ENCODE data around the gene ARPC2. TPM values are rescaled to one million over a fixed set of nuclear protein-coding genes. Genes with fewer than 3 reads are reported as not detected.

Gene ARPC2
- total and polyA plus RNA-seq, 2 of the 13 experiments (the other 11 are each of a cell fraction or from before 2014, with no cell fraction given) = 168 to 303 TPM

DNA sequence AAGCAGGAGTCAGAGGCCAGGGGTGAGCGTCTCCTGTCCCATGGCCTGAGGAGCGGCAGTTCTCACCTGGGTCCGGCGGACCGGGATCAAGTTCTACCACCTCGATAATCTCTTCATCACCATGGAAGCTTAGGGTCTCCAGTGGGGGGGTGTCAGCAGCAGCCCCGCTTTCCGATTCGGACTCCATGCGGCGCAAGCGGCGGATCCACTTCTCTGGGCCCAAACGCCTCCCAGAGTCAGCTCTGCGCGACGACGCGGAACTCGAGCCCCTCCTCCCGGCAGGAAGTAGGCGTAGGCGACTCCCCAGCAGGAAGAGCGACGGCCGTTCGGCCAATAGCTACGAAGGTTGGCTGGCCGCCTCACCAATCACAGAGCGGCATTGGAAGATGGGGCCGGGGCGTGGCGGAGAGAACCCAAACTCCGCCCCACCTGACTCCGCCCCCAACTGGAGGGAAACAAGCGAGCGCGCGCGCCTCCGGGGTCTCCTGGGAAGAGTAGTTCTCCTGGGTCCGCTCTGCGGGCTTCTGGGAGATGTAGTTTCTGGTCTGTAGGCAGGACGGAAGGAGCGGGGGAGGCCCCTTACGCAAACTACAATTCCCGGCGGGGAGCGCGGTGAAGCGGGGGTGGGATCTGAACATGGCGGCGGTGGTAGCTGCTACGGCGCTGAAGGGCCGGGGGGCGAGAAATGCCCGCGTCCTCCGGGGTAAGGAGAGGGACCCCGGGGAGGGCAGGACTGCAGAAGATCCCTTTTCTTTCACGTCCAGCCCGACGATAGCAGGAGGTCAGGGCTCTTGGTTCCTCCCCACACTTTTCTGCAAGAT lies 53.1 kb downstream of the ARPC2 start, which contains the start of the genes AAMP and PNKD (continued):
- TF ChIP-seq, protein P1, sequence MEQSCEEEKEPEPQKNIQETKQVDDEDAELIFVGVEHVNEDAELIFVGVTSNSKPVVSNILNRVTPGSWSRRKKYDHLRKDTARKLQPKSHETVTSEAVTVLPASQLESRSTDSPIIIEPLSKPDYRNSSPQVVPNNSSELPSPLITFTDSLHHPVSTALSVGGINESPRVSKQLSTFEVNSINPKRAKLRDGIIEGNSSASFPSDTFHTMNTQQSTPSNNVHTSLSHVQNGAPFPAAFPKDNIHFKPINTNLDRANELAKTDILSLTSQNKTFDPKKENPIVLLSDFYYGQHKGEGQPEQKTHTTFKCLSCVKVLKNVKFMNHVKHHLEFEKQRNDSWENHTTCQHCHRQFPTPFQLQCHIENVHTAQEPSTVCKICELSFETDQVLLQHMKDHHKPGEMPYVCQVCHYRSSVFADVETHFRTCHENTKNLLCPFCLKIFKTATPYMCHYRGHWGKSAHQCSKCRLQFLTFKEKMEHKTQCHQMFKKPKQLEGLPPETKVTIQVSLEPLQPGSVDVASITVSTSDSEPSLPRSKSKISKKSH (CRISPR knock-in tag; IDR thresholded peaks at IDR 0.05; ENCODE audit: borderline replicate concordance) = no peak
- TF ChIP-seq, protein P2, sequence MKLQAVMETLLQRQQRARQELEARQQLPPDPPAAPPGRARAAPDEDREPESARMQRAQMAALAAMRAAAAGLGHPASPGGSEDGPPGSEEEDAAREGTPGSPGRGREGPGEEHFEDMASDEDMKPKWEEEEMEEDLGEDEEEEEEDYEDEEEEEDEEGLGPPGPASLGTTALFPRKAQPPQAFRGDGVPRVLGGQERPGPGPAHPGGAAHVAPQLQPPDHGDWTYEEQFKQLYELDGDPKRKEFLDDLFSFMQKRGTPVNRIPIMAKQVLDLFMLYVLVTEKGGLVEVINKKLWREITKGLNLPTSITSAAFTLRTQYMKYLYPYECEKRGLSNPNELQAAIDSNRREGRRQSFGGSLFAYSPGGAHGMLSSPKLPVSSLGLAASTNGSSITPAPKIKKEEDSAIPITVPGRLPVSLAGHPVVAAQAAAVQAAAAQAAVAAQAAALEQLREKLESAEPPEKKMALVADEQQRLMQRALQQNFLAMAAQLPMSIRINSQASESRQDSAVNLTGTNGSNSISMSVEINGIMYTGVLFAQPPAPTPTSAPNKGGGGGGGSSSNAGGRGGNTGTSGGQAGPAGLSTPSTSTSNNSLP (IDR thresholded peaks at IDR 0.05; ENCODE audit: low read depth, low read length) = no peak
- TF ChIP-seq, protein P3, sequence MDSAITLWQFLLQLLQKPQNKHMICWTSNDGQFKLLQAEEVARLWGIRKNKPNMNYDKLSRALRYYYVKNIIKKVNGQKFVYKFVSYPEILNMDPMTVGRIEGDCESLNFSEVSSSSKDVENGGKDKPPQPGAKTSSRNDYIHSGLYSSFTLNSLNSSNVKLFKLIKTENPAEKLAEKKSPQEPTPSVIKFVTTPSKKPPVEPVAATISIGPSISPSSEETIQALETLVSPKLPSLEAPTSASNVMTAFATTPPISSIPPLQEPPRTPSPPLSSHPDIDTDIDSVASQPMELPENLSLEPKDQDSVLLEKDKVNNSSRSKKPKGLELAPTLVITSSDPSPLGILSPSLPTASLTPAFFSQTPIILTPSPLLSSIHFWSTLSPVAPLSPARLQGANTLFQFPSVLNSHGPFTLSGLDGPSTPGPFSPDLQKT (CRISPR knock-in tag; IDR thresholded peaks at IDR 0.05; ENCODE audit: borderline replicate concordance) = peak; percentile 81; the same call in 1 of the 2 replicates
- TF ChIP-seq MYNN (CRISPR knock-in tag; IDR thresholded peaks at IDR 0.05; ENCODE audit: low read depth) = no peak
- TF ChIP-seq ZSCAN20 (CRISPR knock-in tag; IDR thresholded peaks at IDR 0.05; ENCODE audit: borderline replicate concordance) = peak; percentile 73; the same call in 1 of the 2 replicates
- peak; percentile 90 for TF ChIP-seq ATF1 (CRISPR knock-in tag; IDR thresholded peaks at IDR 0.05)
- no peak for TF ChIP-seq SMC3 (IDR thresholded peaks at IDR 0.05; ENCODE audit: low read length)
- TF ChIP-seq, protein P4, sequence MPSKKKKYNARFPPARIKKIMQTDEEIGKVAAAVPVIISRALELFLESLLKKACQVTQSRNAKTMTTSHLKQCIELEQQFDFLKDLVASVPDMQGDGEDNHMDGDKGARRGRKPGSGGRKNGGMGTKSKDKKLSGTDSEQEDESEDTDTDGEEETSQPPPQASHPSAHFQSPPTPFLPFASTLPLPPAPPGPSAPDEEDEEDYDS (CRISPR knock-in tag; IDR thresholded peaks at IDR 0.05) = peak; percentile 78
- peak; percentile 75 for TF ChIP-seq ZNF768 (CRISPR knock-in tag; IDR thresholded peaks at IDR 0.05)
- TF ChIP-seq ZFY (CRISPR knock-in tag; IDR thresholded peaks at IDR 0.05) = peak; percentile 97
- TF ChIP-seq CEBPG (CRISPR knock-in tag; IDR thresholded peaks at IDR 0.05) = peak; percentile 47
- TF ChIP-seq, protein P5, sequence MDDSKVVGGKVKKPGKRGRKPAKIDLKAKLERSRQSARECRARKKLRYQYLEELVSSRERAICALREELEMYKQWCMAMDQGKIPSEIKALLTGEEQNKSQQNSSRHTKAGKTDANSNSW (CRISPR knock-in tag; IDR thresholded peaks at IDR 0.05; ENCODE audit: borderline replicate concordance) = no peak
- TF ChIP-seq TP53 (CRISPR knock-in tag; conservative IDR thresholded peaks at IDR 0.05) = peak; percentile 81; the same call in 1 of the 2 replicates
- 0 out of 2 replicates have a peak, but pooled peaks have one; percentile 15 for TF ChIP-seq MZF1 (CRISPR knock-in tag; IDR thresholded peaks at IDR 0.05; ENCODE audit: borderline replicate concordance)
- no peak; the same call in 1 of the 2 replicates for TF ChIP-seq ZNF33A (CRISPR knock-in tag; IDR thresholded peaks at IDR 0.05; ENCODE audit: borderline replicate concordance)
- TF ChIP-seq ZSCAN21 (CRISPR knock-in tag; IDR thresholded peaks at IDR 0.05; ENCODE audit: borderline replicate concordance) = peak; percentile 79; the same call in 1 of the 2 replicates
- peak; percentile 42; the same call in 1 of the 2 replicates for TF ChIP-seq SOX5 (CRISPR knock-in tag; IDR thresholded peaks at IDR 0.05; ENCODE audit: borderline replicate concordance)
- TF ChIP-seq TSC22D2 (CRISPR knock-in tag; IDR thresholded peaks at IDR 0.05; ENCODE audit: borderline replicate concordance) = peak; percentile 3
- TF ChIP-seq AGO1 (IDR thresholded peaks at IDR 0.05; ENCODE audit: low read depth, low read length, poor library complexity, severe bottlenecking) = peak; percentile 31
- TF ChIP-seq RBFOX2 (IDR thresholded peaks at IDR 0.05; ENCODE audit: low read depth, low read length) = peak; percentile 93
- no peak; the same call in 1 of the 2 replicates for TF ChIP-seq SRF (IDR thresholded peaks at IDR 0.05; ENCODE audit: low read depth, low read length)
- TF ChIP-seq, protein P6, sequence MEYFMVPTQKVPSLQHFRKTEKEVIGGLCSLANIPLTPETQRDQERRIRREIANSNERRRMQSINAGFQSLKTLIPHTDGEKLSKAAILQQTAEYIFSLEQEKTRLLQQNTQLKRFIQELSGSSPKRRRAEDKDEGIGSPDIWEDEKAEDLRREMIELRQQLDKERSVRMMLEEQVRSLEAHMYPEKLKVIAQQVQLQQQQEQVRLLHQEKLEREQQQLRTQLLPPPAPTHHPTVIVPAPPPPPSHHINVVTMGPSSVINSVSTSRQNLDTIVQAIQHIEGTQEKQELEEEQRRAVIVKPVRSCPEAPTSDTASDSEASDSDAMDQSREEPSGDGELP (IDR thresholded peaks at IDR 0.05; ENCODE audit: borderline replicate concordance, low read depth) = 0 out of 2 replicates have a peak, but pooled peaks have one; percentile 16
- TF ChIP-seq ZNF251 (CRISPR knock-in tag; IDR thresholded peaks at IDR 0.05) = no peak
